GM18870 (cell line): ENCODE results near the gene PRPF39.

ENCODE experiments used
- ATAC-seq: cut with Tn5 transposase; IDR thresholded peaks from one replicate; pipeline ENCODE4 v1.9.1; 2021; ENCODE audit warnings: moderate library complexity; ENCODE audit not compliant: unreplicated experiment

PRPF39 gene, protein sequence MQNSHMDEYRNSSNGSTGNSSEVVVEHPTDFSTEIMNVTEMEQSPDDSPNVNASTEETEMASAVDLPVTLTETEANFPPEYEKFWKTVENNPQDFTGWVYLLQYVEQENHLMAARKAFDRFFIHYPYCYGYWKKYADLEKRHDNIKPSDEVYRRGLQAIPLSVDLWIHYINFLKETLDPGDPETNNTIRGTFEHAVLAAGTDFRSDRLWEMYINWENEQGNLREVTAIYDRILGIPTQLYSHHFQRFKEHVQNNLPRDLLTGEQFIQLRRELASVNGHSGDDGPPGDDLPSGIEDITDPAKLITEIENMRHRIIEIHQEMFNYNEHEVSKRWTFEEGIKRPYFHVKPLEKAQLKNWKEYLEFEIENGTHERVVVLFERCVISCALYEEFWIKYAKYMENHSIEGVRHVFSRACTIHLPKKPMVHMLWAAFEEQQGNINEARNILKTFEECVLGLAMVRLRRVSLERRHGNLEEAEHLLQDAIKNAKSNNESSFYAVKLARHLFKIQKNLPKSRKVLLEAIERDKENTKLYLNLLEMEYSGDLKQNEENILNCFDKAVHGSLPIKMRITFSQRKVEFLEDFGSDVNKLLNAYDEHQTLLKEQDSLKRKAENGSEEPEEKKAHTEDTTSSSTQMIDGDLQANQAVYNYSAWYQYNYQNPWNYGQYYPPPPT

GRCh38 chr14:45083976-45084722 lies at the start of gene PRPF39:
Gene PRPF39 (plus strand): TSS chr14:45084116. CDS start chr14:45095240, 11,124 bp downstream.
- ATAC-seq = peak; percentile 81

- no peak for ATAC-seq
Measured at GRCh38 chr14:45034730-45035129, 49.2 kb upstream of the PRPF39 start.

DNA sequence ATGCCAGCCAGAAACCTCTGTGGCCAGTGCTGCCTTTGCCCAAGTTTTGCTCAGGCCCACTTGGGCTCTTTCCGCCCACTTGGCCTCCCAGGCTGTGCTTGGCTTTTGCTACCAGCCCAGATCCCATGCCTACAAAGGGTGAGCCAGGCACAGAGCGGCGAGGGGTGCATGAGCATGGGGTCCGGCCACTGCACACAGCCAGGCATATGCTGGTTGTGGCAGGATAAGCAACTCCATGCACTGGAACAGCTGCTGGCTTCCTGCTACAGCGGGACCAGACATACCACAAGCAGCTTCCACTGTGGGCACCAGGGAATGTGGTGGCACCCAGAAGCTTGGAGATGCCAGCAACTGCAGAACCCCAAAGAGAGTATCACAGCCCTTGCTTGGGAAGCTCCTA lies 45.7 kb upstream of the PRPF39 start:
- ATAC-seq = no peak

DNA sequence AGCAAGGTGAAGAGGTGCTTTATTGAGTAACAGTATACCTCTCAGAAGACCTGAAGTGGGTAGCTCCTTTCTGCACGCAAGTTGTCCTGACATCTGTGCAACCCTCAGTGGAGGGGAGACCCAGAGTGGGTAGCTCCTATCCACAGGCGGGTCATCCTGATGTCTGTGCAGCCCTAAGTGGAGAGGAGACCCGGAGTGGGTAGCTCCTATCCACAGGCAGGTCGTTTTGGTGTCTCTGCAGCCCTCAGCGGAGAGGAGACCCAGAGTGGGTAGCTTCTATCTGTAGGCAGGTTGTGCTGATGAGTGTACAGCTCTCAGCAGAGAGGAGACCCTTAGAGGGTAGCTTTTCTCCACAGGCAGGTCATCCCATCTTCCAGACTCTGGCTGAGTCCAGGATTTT lies 45.1 kb upstream of the PRPF39 start:
- no peak for ATAC-seq

GRCh38 chr14:45039390-45039789 lies 44.5 kb upstream of the PRPF39 start:
- no peak for ATAC-seq

GRCh38 chr14:45041641-45042040 lies 42.3 kb upstream of the PRPF39 start:
- ATAC-seq = no peak

DNA sequence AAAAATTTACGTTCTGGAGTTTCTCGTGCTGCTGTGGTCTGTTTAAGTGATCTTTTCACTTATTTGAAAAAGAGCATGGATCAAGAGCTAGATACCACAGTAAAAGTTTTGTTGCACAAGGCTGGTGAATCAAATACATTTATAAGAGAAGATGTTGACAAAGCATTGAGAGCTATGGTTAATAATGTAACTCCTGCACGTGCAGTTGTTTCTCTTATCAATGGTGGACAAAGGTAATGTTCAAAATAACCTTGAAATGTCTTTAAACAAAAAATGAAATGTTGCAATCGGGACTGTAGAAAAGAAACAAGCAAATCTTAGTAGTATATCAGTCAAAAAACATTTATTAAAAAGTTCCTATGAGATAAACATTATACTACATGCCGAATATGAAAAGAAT lies 39.3 kb upstream of the PRPF39 start:
- no peak for ATAC-seq

- ATAC-seq = no peak
Measured at GRCh38 chr14:45048385-45048784, 35.5 kb upstream of the PRPF39 start.

- no peak for ATAC-seq
Measured at GRCh38 chr14:45051180-45051579, 32.7 kb upstream of the PRPF39 start.

- no peak for ATAC-seq
Measured at GRCh38 chr14:45051896-45052295, 32.0 kb upstream of the PRPF39 start.

DNA sequence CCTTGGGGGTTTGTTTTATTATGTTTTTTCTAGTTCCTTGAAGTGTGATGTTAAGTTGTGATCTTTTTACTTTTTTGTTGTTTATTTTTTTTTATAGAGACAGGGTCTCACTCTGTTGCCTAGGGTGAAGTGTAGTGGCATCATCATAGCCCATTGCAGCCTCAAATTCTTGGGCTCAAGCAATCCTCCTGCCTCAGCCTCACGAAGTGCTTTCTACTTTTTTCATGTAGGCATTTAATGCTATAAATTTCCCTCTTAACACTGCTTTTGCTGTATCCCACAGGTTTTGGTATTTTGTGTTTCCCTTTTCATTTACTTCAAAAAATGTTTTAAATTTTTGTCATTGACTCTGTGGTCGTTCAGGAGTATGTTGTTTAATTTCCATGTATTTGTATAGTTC lies 26.6 kb upstream of the PRPF39 start:
- no peak for ATAC-seq

- ATAC-seq = no peak
Measured at GRCh38 chr14:45057881-45058364, 26.0 kb upstream of the PRPF39 start.

- ATAC-seq = no peak
Measured at GRCh38 chr14:45060551-45060950, 23.4 kb upstream of the PRPF39 start.

- ATAC-seq = no peak
Measured at GRCh38 chr14:45065540-45065939, 18.4 kb upstream of the PRPF39 start.

DNA sequence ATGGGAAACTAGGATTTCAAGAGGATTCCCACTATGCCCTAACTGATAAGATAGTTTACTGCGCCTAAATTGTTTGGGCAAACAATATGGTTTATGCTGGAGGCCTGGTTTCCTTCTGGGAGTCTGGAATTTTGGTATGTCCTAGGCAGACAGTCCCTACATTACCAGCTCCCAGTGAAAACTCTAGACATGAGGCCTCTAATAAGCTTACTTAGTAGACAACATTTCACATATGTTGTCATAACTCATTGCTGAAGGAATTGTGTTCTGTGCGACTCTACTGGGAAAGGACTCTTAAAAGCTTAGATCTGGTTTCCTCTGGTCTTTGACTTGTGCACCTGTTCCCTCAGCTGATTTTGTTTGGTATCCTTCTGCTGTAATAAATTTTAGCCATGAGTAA lies 18.0 kb upstream of the PRPF39 start:
- no peak for ATAC-seq

DNA sequence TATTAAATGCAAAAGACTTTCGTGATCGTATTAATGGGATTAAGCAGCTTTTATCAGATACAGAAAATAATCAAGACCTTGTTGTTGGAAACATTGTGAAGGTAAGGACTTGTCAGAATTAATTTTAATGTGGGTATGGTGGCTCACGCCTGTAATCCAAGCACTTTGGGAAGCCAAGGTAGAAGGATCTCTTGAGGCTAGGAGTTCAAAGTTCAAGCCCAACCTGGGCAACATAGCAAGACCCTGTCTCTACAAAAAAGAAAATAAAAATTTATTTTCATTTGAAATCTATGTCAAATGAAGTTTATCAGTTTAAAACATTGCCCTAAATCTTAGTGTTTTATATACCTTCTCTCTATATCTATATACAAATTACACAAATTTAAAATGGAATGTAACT lies 17.2 kb upstream of the PRPF39 start:
- ATAC-seq = no peak

GRCh38 chr14:45068396-45068795 lies 15.5 kb upstream of the PRPF39 start:
- no peak for ATAC-seq

DNA sequence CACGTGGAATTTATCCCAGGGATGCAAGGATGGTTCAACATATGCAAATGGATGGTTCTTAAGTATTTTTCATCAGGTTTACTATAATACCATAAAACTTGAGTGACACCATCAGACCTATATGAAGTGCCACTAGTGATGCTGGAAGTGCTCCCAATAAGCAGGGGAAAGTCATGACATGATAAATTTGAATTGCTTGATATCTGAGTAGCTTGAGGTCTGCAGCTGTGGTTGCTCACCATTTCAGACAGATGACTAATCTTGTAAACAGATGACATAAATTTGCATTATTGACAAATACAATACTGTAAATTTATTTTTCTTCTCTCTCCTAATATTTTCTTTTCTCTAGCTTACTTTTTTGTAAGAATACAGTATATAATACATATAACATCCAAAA lies 13.7 kb upstream of the PRPF39 start:
- ATAC-seq = no peak

DNA sequence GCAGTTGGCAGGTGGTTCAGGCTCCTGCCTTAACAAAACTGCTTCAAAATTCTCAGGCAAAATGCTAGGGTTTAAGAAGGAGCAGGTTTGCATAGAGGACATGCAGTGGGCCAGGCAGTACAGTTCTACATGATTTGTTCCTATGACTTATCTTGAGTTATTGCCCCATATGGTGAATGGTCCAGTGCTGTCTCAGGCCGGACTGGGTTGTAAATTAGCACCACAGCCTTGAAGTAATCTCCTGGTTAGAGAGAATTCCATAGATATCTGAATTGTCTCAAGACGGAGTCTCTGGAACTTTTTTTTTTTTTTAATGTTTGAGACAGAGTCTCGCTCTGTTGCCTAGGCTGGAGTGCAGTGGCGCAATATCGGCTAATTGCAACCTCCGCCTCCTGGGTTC lies 11.8 kb upstream of the PRPF39 start:
- no peak for ATAC-seq

GRCh38 chr14:45073231-45073879 lies 10.6 kb upstream of the PRPF39 start:
- no peak for ATAC-seq

DNA sequence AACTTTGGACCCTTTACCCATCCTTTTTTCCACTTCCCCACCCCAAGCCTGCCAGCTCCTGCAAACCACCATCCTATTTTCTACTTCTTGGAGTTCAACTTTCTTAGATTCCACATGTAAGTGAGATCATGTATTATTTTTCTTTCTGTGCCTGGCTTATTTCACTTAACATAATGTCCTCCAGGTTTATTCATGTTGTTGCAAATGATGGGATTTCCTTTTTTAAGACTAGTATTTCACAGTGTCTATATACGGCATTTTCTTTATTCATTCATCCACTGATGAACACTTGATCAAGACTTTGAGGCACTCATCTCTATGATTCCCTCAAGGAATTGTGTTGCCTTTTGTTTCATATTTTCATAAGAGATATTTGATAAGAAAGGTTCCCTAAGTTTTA lies 5.6 kb upstream of the PRPF39 start:
- ATAC-seq = no peak
